IPS DF 6.9 (cell line): ENCODE data around the gene SLC5A2.

Experiments
- DNase-seq: peaks from one replicate; pipeline ENCODE4 v3.0.0-alpha.2; 2013; ENCODE audit warnings: low read depth, low spot score
- H3K27ac ChIP-seq: one replicate; pipeline ENCODE4 v1.5.1; 2013; ENCODE audit warnings: low read length, control low read depth
- H3K27me3 ChIP-seq: 2 replicates; pipeline ENCODE4 v1.6.1; 2013; ENCODE audit warnings: mild to moderate bottlenecking, low read length; ENCODE audit not compliant: control insufficient read depth, insufficient read depth
- H3K36me3 ChIP-seq: 2 replicates; pipeline ENCODE4 v1.6.1; 2013; ENCODE audit warnings: low read length; ENCODE audit not compliant: control insufficient read depth, insufficient read depth
- H3K4me1 ChIP-seq: 2 replicates; pipeline ENCODE4 v1.6.1; 2013; ENCODE audit warnings: low read length; ENCODE audit not compliant: control insufficient read depth, insufficient read depth
- H3K4me3 ChIP-seq: 2 replicates; pipeline ENCODE4 v1.5.1; 2013; ENCODE audit warnings: mild to moderate bottlenecking, low read length
- H3K9me3 ChIP-seq: 2 replicates; pipeline ENCODE4 v1.6.1; 2013; ENCODE audit warnings: low read length, inconsistent platforms; ENCODE audit not compliant: control insufficient read depth, insufficient read depth
- WGBS: extraction: QIAGEN DNeasy Blood & Tissue Kit; methylation state at CpG from one replicate; pipeline ENCODE4 v1.1.7; 2013; ENCODE audit warnings: mixed read lengths, missing lambda C conversion rate; ENCODE audit not compliant: insufficient read length, insufficient coverage; 5-methylcytosine and 5-hydroxymethylcytosine counted together

SLC5A2 gene

DNA sequence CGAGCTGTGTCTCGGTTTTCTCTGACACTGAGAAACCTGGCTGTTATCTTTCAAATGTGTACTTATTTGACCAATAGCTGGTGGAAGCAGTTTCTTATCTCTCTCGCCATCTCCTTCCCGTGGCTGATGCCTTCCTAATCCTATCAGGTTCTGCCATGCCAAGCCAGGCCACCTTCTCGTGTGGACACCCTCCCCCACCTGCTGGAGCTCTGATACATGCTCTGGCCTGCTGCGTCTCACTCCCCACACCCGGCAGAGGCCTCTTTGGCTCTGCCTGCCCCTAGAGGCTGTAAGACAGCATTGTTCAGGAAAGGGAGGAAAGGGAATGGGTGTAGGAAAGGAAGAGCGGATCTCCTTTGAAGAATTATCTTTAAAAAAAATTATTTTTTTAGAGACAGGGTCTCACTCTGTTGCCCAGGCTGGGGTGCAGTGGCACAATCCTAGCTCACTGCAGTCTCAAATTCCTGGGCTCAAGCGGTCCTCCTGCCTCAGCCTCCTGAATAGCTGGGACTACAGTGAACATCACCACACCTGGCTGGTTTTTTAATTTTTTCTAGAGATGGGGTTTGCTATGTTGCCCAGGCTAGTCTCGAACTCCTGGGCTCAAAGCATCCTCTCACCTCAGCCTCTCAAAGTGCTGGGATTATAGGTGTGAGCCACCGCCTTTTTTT lies 31.1 kb upstream of the SLC5A2 start:
- no peaks in the 10 kb centered on the region for H3K9me3 ChIP-seq
- H3K4me1 ChIP-seq, result peaks cover 7% of the 10 kb centered on the region
- no peak overlapping the region for H3K27ac ChIP-seq
- H3K36me3 ChIP-seq, result no peaks in the 10 kb centered on the region
- no peaks in the 10 kb centered on the region for H3K27me3 ChIP-seq
- no peak for DNase-seq
- no CpG with 5 or more reads among the region's 11 CpGs for WGBS
- H3K4me3 ChIP-seq, result no peak overlapping the region

DNA sequence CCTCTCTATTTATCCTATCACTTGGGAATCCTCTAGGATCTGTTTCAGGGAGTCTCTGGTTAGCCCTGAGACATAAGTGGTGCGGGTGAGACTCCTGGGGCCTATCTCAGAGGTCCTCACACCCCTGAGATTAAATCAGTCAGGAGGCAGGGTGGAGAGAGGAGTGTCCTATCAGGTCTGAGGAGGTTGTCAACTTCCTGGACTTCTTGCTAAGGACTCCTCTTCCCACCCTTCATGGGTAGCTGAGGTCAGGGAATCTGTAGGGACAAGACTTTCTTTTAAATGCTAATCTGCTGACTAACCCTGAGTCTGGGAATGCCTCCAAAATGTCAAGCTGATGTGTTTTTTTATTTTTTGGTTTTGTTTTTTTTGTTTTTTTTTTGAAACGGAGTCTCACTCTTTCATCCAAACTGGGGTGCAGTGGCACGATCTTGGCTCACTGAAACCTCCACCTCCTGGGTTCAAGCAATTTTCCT lies 30.3 kb upstream of the SLC5A2 start:
- Histone ChIP-seq H3K9me3 (no peaks in the 10 kb centered on the region), H3K27me3 (no peaks in the 10 kb centered on the region), H3K36me3 (no peaks in the 10 kb centered on the region), H3K27ac (no peak overlapping the region), H3K4me3 (no peak overlapping the region), H3K4me1 (peaks cover 7% of the 10 kb centered on the region)
- DNase-seq, result no peak
- no CpG with 5 or more reads among the region's 3 CpGs for WGBS

DNA sequence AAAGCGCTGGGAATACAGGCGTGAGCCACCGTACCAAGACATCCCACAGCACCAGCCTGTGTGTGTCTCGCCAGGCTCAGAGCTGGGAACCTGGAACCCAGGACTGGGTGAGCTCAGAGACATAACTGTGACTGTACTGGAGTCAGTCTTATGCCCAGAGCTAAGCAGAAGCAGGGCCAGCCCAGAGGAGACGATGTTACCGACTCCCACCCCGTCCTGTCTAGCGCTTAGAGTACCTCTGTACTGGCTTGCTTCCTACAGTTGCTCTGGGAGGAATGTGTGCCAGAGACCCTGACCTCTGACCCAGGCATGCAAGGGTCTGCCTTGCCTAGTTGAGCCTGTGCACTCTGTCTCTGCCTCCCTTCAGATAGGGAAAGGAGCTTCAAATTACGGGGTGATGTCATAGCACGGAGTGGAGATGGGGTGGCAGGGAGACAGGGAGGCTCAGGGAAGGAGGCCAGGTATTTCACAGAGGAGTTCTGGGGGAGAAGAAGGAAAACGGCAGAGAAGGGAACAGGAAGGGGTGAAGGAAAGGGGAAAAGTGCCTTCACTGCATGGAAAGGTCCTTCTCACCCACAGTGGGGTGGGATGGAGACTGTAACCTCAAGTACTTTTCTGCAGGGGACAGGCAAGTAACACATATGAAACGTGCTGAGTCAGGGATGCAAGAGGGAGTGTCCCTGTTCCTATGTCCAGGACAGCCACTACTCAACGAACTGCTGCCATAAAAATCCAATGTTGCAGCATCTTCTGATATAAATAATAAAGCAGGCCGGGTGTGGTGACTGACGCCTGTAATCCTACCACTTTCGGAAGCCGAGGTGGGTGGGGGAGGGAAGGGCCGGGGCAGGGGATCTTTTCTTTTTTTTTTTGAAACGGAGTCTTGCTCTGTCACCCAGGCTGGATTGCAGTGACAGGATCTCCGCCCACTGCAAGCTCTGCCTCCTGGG lies 29.4 kb upstream of the SLC5A2 start:
- no CpG with 5 or more reads among the region's 20 CpGs for WGBS

DNA sequence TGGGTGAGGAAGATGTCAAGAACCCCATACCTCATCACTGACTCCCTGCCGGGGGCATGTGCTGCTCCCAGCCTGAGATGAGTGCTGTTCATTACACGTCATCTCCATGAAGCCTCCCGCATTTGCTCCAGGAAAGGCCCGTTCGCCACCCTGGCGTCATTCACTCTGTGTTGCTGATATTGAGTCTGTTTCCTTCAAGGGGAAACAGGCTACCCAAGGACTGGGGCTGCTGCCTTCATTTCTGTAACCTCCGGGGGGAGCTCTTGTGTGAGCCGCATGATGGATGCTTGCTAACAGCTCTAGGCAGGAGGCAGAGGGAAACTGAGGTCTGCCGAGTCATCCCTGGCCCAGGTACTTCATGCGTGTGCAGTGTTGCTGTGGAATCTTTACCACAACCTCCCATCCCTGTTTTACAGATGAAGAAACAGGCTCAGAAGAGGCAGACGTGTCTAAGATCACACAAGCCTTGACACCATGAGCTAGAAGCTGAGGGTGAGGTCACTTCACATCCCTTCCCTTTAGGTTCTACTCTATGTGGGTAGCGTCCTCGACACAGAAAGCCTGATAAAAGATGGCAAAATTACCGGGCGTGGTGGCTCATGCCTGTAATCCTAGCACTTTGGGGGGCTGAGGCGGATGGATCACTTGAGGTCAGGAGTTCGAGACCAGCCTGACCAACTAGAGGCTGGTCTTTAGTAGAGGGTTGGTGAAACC lies 27.2 kb upstream of the SLC5A2 start:
- no CpG with 5 or more reads among the region's 17 CpGs for WGBS
- H3K27me3 ChIP-seq, result no peaks in the 10 kb centered on the region
- H3K27ac ChIP-seq, result no peak overlapping the region
- H3K9me3 ChIP-seq, result no peaks in the 10 kb centered on the region
- peaks cover 7% of the 10 kb centered on the region for H3K4me1 ChIP-seq
- no peak for DNase-seq
- no peak overlapping the region for H3K4me3 ChIP-seq
- no peaks in the 10 kb centered on the region for H3K36me3 ChIP-seq

More for the DNA sequence above, 29.4 kb upstream of the SLC5A2 start:
- no peaks in the 10 kb centered on the region for H3K36me3 ChIP-seq
- H3K4me1 ChIP-seq, result peaks cover 7% of the 10 kb centered on the region
- no peak overlapping the region for H3K27ac ChIP-seq
- DNase-seq, result no peak
- no peaks in the 10 kb centered on the region for H3K9me3 ChIP-seq
- no peaks in the 10 kb centered on the region for H3K27me3 ChIP-seq
- H3K4me3 ChIP-seq, result no peak overlapping the region

DNA sequence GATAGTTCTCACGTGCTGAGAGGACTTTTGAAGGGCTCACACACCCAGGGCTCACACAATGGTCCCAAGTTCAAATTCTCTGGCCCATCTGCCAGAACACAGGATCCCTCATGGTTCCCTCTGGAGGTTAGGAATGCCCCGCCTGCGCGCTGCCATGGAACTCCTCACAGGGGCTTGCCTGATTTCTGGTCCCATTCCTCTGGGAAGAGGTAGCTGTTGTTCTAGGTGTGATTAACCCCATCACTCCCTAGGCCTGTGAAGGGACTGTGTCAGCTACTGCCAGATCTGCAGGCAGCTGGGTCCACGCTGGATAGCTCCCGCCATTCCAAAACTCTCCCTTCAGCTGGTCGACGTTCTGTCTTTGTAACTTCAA lies 25.9 kb upstream of the SLC5A2 start:
- H3K4me3 ChIP-seq, result no peak overlapping the region
- H3K27me3 ChIP-seq, result no peaks in the 10 kb centered on the region
- no peak overlapping the region for H3K27ac ChIP-seq
- no peaks in the 10 kb centered on the region for H3K36me3 ChIP-seq
- peaks cover 7% of the 10 kb centered on the region for H3K4me1 ChIP-seq
- no peaks in the 10 kb centered on the region for H3K9me3 ChIP-seq
- WGBS, result no CpG with 5 or more reads among the region's 8 CpGs
- no peak for DNase-seq

DNA sequence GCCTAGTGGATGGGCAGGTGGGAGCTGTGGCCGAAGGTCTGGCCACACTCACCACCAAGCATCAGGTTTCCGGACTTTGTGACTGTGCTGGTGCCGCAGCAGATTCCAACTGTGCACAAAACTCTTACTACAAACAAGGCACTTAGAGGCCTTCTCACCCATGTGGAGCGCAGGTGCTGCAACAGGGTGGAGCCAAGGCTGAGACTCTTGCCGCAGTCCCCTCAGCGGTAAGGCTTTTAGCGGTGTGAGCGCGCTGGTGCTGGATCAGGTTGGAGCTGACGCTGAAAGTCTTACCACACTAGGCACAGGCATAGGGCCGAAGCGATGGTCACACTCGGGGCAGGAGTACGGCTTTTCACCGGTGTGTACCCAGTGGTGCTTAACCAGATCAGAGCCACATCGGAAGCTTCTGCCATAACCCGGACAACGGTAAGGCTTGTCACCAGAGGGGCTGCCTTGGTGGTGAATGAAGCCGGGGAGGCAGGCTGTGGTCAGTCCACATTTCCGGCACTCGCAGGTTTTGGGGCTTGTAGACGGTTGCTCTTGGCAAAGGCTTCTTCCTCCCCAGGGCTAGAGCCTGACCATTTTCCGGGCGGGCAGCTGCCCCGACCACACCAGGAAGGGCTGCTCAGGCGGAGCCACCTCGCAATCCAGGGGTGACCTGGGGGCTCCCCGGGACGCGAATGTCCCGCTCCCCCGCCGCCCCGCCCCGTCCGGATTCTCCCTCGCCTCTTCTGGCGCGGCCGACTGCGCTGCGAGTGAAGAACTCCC lies 24.7 kb upstream of the SLC5A2 start:
- Histone ChIP-seq H3K27ac (no peak overlapping the region), H3K27me3 (no peaks in the 10 kb centered on the region), H3K36me3 (no peaks in the 10 kb centered on the region), H3K4me3 (peak overlapping the region; percentile 76; the same call in 1 of the 2 replicates), H3K9me3 (no peaks in the 10 kb centered on the region), H3K4me1 (peaks cover 5% of the 10 kb centered on the region)
- no peak for DNase-seq
- WGBS, result no CpG with 5 or more reads among the region's 42 CpGs

DNA sequence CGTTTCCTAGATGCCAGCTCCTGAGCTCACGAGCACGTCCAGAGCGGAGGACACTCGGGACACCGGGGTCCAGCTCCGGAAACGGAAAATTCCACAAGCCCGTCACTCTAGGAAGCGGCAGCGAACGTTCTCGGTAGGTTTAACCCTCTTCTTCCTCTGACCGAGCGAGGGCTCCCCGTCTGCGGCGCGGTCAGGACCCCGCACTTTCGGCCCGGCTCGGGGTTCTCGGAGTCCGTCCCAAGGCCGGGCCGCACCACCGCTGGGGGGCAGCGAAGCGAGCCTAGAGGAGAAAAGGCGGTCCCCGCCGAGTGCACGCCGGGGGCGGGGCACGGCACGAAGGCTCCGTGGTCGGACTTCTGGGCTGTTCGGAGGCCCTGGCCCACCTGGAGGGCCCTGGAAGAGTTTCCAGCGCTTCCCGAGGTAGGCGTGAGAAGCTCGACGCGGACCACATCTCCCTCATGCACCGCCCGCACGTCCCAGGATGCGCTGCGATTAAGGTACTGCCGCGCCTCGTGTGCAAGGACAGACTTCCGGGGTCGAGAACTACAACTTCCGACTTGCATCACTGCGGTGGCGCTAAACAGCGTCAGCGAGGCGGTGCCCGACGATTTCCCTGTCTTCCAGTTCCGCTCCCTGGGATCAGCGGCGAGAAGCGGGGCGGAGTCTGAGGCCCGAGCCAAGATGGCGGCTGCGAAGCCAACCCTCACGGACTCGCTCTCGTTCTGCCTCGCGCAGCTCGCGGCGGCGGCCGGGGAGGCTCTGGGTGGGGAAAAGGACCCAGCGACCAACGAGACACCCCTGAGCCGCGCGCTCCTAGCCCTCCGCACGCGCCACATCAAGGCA lies 23.9 kb upstream of the SLC5A2 start, which contains the start of gene ARMC5:
Gene ARMC5, plus strand, starts transcription at position 658 of the 843 bp plus-strand sequence. Its CDS starts 24 bp downstream, at position 682.
- Histone ChIP-seq H3K27me3 (no peaks in the 10 kb centered on the region), H3K27ac (no peak within 1 kb of the TSS), H3K9me3 (no peaks in the 10 kb centered on the region), H3K36me3 (no peaks in the 10 kb centered on the region), H3K4me3 (peak within 1 kb of the TSS; percentile 76; the same call in 1 of the 2 replicates), H3K4me1 (no peaks in the 10 kb centered on the region)
- DNase-seq, result peak; percentile 97
- no CpG with 5 or more reads among the region's 91 CpGs for WGBS

DNA sequence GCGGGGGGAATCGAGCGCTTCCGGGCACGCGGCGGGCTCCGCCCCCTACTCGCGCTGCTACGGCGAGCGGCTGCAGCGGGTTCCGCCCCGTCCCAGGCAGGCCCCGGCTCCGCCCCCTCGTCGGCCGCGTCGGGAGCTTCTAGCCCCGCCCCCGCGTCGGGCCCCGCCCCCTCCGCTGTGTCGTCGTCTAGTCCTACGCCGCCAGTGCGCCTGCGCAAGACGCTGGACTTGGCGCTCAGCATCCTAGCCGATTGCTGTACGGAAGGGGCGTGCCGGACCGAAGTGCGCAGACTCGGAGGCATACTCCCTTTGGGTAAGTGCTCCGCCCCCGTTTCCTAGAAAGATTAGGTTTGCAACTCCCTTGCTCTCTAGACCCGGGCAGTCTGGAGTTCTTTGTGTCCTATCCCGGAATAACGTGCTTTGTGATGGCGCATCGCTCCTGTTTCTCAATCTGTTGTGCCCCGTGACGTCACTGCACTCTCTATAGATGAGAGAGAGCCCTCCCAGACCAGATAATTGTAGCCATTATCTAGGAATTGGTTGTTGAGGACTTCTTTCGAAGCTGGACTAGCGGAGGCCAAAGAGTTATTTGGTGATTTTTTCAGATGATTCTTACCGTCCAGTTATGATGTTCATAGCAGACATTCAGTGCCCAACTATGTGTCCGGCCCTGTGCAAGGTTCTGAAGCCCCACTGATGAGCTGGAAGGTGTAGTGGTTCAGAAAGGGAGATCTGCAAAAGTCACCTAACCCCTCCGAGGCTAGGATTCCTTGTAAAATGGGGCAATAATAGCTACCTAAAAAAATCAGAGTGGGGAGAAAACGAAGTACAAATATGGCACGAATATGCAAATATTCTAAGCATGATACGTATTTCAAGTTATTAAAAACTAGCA lies 23.0 kb upstream of the SLC5A2 start:
- WGBS, result no CpG with 5 or more reads among the region's 61 CpGs
- peak; percentile 97 for DNase-seq
- no peaks in the 10 kb centered on the region for H3K9me3 ChIP-seq
- H3K4me3 ChIP-seq, result peak overlapping the region; percentile 76; the same call in 1 of the 2 replicates
- H3K27me3 ChIP-seq, result no peaks in the 10 kb centered on the region
- H3K27ac ChIP-seq, result no peak overlapping the region
- no peaks in the 10 kb centered on the region; the same call in 1 of the 2 replicates for H3K4me1 ChIP-seq
- H3K36me3 ChIP-seq, result no peaks in the 10 kb centered on the region
